OCI-LY3 (cell line): ENCODE measurements around the gene CEMIP2.

Experiments used
- EZH2phosphoT487 ChIP-seq: fragments of 200-600 bp; shearing (Covaris generic); IDR thresholded peaks from 2 replicates; pipeline ENCODE4 v1.6.1; 2018; ENCODE audit warnings: antibody characterized with exemption, mixed run types, low read depth
- TF ChIP-seq, protein P1 (sequence below): fragments of 200-600, 300-600 bp; sonication (generic); IDR thresholded peaks from 2 replicates; pipeline ENCODE4 v1.5.1; 2014; ENCODE audit warnings: antibody characterized with exemption, low read length, low read depth

DNA sequence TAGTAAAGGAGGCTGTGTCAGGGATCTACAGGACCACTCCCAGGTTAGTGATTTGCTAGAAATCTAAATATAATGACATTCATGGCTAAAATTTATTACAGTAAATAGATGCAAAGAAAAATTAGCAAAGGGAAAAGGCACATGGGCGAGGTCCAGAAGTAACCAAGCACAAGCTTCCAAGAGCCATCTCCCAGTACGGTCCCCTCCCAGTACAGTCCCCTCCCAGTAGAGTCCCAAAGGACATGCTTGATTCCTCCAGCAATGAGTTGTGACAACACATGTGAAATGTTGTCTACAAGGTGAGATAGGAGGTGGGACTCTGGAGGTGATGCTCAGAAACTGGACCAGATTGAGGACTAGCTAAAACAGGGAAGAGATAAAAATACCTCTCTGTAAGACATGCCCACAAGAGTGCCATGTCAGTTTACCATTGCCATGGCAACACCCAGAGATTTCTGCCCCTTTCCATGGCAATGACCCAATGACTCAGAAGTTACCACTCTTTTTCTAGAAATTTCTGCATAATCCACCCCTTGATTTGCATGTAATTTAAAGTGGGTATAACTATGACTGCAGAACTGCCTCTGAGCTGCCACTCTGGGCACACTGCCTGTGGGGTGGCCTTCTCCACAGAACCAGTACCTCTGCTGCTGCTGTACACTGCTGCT, 27.9 kb upstream of the CEMIP2 start:
- TF ChIP-seq, protein P1, sequence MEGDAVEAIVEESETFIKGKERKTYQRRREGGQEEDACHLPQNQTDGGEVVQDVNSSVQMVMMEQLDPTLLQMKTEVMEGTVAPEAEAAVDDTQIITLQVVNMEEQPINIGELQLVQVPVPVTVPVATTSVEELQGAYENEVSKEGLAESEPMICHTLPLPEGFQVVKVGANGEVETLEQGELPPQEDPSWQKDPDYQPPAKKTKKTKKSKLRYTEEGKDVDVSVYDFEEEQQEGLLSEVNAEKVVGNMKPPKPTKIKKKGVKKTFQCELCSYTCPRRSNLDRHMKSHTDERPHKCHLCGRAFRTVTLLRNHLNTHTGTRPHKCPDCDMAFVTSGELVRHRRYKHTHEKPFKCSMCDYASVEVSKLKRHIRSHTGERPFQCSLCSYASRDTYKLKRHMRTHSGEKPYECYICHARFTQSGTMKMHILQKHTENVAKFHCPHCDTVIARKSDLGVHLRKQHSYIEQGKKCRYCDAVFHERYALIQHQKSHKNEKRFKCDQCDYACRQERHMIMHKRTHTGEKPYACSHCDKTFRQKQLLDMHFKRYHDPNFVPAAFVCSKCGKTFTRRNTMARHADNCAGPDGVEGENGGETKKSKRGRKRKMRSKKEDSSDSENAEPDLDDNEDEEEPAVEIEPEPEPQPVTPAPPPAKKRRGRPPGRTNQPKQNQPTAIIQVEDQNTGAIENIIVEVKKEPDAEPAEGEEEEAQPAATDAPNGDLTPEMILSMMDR = no peak
- no peak for TF ChIP-seq EZH2phosphoT487
